ENCODE data around the gene SLC39A10. TPM values are rescaled to one million over a fixed set of nuclear protein-coding genes. Genes with fewer than 3 reads are reported as not detected.

Gene SLC39A10
- total RNA-seq, 1 donor = 57.8 TPM

- no peak for DNase-seq (ENCODE audit: low read depth)
- no peak overlapping the region for H3K4me3 ChIP-seq (ENCODE audit: low read depth, low read length)
- TF ChIP-seq CTCF (IDR thresholded peaks at IDR 0.05; ENCODE audit: insufficient read depth, low read length) = no peak
Observed at GRCh38 chr2:195779491-195779890, 122.5 kb downstream of the SLC39A10 start.

- peak; percentile 13 for DNase-seq (ENCODE audit: low read depth)
- no peak for TF ChIP-seq CTCF (IDR thresholded peaks at IDR 0.05; ENCODE audit: insufficient read depth, low read length)
- H3K4me3 ChIP-seq (ENCODE audit: low read depth, low read length) = no peak overlapping the region
Observed at GRCh38 chr2:195782156-195782555, 125.1 kb downstream of the SLC39A10 start.

Small RNA genes within 50 kb of the gene (small RNA-seq; reads per million reads assigned to genes)
- not detected for gene RNU6-915P
